Parathyroid adenoma (tissue), 2 donors: Measurements from ENCODE around the gene PALLD.

Experiments
- H2AFZ ChIP-seq: fragments of 300-600 bp; sonication (generic); one replicate; pipeline ENCODE4 v1.7.0; 2017; ENCODE audit warnings: antibody characterized with exemption, mild to moderate bottlenecking
- H3K27ac ChIP-seq: fragments of 300-600 bp; sonication (generic); one replicate; pipeline ENCODE4 v1.7.0; 2017
- H3K27me3 ChIP-seq: fragments of 300-600 bp; sonication (generic); one replicate; pipeline ENCODE4 v1.7.0; 2017; ENCODE audit warnings: low read length; ENCODE audit not compliant: control insufficient read depth, insufficient read depth
- H3K36me3 ChIP-seq: fragments of 300-600 bp; sonication (generic); one replicate; pipeline ENCODE4 v1.7.0; 2017; ENCODE audit warnings: low read length; ENCODE audit not compliant: control insufficient read depth, insufficient read depth
- H3K4me1 ChIP-seq: fragments of 300-600 bp; sonication (generic); one replicate; pipeline ENCODE4 v1.7.0; 2017; ENCODE audit warnings: control low read depth
- H3K4me2 ChIP-seq: fragments of 300-600 bp; sonication (generic); one replicate; pipeline ENCODE4 v1.7.0; 2017; ENCODE audit warnings: low read length
- H3K4me3 ChIP-seq: fragments of 300-600 bp; sonication (generic); one replicate; pipeline ENCODE4 v1.7.0; 2017; ENCODE audit warnings: low read depth, low read length
- H3K79me2 ChIP-seq: fragments of 300-600 bp; sonication (generic); one replicate; pipeline ENCODE4 v1.7.0; 2017; ENCODE audit warnings: control low read depth
- H3K9ac ChIP-seq: fragments of 300-600 bp; sonication (generic); one replicate; pipeline ENCODE4 v1.7.0; 2017; ENCODE audit warnings: mild to moderate bottlenecking
- H3K9me3 ChIP-seq: fragments of 300-600 bp; sonication (generic); one replicate; pipeline ENCODE4 v1.7.0; 2017; ENCODE audit warnings: low read length; ENCODE audit not compliant: control insufficient read depth
- TF ChIP-seq, protein P1 (sequence below): fragments of 300-600 bp; sonication (generic); IDR thresholded peaks from one replicate; pipeline ENCODE4 v1.7.0; 2017; ENCODE audit warnings: antibody characterized with exemption, mild to moderate bottlenecking
- donor health status: primary hyperparathyroidism.

The PALLD gene

DNA sequence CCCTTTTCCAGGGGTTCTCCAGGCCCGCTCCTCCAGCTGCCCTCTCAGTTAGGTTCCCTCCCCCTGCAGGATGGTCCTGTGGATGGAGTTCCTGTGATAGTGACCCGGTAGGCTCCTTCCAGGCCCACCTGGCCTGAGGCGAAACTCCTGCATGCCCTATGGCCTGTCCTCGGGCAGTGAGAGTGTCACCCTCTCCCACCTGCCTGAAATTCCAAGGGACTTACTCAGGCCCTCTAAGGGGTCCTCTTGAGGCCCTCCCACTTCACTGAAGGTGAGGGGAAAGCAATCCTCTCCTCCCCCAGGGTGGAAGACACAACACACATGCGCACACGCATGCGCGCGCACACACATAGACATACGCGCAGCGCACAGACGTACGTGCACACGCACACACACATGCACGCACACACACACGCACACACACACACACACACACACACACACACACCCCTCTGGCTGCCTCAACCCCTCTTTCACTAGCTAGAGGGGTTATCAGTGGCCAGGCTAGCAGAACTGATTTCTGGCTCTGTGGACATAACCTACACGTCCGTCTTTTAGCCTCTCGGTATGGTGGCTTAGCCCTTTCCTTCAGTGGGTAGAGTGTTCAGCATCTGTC, 297.3 kb downstream of the PALLD start:
- H2AFZ ChIP-seq, result no peak overlapping the region
- TF ChIP-seq, protein P1, sequence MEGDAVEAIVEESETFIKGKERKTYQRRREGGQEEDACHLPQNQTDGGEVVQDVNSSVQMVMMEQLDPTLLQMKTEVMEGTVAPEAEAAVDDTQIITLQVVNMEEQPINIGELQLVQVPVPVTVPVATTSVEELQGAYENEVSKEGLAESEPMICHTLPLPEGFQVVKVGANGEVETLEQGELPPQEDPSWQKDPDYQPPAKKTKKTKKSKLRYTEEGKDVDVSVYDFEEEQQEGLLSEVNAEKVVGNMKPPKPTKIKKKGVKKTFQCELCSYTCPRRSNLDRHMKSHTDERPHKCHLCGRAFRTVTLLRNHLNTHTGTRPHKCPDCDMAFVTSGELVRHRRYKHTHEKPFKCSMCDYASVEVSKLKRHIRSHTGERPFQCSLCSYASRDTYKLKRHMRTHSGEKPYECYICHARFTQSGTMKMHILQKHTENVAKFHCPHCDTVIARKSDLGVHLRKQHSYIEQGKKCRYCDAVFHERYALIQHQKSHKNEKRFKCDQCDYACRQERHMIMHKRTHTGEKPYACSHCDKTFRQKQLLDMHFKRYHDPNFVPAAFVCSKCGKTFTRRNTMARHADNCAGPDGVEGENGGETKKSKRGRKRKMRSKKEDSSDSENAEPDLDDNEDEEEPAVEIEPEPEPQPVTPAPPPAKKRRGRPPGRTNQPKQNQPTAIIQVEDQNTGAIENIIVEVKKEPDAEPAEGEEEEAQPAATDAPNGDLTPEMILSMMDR, result no peak
- no peaks in the 10 kb centered on the region for H3K27me3 ChIP-seq
- H3K4me2 ChIP-seq, result no peak overlapping the region
- H3K36me3 ChIP-seq, result no peaks in the 10 kb centered on the region
- no peak overlapping the region for H3K4me3 ChIP-seq
- H3K27ac ChIP-seq, result no peak overlapping the region
- H3K9me3 ChIP-seq, result no peaks in the 10 kb centered on the region
- H3K79me2 ChIP-seq, result peaks cover under 1% of the 10 kb centered on the region
- H3K4me1 ChIP-seq, result peaks cover 6% of the 10 kb centered on the region
- H3K9ac ChIP-seq, result no peak overlapping the region

DNA sequence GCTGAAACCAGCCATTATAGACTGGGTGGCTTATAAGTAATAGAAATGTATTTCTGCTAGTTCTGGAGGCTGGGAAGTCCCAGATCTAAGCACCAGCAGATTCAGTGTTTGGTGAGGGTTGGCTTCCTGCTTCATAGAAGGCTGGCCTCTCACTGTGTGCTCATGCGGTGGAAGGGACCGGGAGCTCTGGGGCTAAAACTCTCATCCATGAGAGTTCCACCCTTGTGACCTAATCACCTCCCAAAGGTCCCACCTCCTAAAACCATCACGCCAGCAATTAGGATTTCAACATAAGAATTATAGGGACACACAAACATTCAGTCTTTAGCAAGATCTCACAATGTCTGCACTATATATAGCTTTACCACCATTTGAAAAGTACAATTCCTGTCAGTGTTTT, 298.0 kb downstream of the PALLD start:
- Histone ChIP-seq H3K4me3 (no peak overlapping the region), H3K27me3 (no peaks in the 10 kb centered on the region), H3K9me3 (no peaks in the 10 kb centered on the region), H3K27ac (no peak overlapping the region), H3K36me3 (no peaks in the 10 kb centered on the region), H3K4me2 (no peak overlapping the region), H3K79me2 (peaks cover 4% of the 10 kb centered on the region), H2AFZ (no peak overlapping the region), H3K9ac (no peak overlapping the region), H3K4me1 (peaks cover 6% of the 10 kb centered on the region)
- TF ChIP-seq, protein P1, result no peak

DNA sequence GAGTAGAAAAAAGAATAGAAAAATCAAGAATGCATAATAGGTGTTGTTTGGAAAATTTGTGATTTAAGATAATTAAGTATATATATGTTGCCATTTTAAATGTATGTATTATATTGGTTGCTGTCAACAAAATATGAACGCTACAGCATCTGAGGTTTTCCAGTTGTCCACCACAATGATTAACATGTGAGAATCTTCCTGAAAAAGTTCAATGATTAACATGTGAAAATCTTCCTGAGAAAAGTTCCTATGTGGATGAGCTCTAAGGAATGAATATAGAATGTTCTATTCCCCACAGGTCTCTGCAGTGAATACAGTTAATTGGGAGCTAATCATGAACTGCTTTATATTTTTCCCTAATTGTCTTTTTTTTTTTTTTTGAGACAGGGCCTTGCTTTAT, 298.5 kb downstream of the PALLD start:
- no peak overlapping the region for H3K4me2 ChIP-seq
- H3K9ac ChIP-seq, result no peak overlapping the region
- H3K36me3 ChIP-seq, result no peaks in the 10 kb centered on the region
- peaks cover 4% of the 10 kb centered on the region for H3K79me2 ChIP-seq
- no peaks in the 10 kb centered on the region for H3K9me3 ChIP-seq
- no peak overlapping the region for H3K27ac ChIP-seq
- no peak overlapping the region for H3K4me3 ChIP-seq
- H2AFZ ChIP-seq, result no peak overlapping the region
- TF ChIP-seq, protein P1, result no peak
- peaks cover 6% of the 10 kb centered on the region for H3K4me1 ChIP-seq
- no peaks in the 10 kb centered on the region for H3K27me3 ChIP-seq

DNA sequence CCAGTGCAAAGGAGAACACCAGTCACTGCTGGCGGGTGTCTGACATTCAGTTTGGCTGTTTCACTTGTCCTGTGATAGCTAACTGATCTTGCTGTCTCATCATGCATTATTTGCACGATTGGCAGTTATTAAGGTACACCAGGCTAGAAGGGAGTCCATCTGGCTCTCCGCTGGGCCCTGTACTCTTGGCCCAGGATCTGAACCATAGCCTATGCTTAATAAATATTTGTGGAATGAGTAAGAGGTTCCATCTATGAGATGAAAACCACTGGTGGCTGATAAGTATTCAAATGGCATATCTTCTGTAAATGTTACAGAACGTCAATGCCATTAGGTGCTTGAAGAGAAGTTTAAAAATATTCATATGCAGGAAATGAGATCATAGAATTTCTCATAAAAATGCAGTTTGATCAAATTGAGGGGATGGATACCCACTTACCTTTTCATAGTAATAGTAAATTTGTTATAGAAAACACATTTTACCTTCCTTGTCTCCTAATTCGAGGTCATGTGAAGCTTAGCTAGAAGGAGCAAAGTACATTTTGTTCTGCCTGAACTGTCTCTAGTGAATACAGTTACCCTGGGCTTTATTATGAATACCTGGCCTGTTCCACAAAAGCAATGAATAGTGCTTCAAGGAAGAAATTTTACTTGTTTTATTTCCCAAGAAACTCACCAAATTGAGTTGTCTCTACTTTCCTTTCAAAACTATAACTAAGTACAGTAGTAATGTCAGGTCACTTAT, 299.7 kb downstream of the PALLD start:
- Histone ChIP-seq H3K9ac (no peak overlapping the region), H3K27ac (peak overlapping the region; percentile 49)
- TF ChIP-seq, protein P1, result no peak

More for the DNA sequence above, 299.7 kb downstream of the PALLD start:
- no peaks in the 10 kb centered on the region for H3K27me3 ChIP-seq
- H3K79me2 ChIP-seq, result peaks cover 6% of the 10 kb centered on the region
- no peaks in the 10 kb centered on the region for H3K36me3 ChIP-seq
- H3K9me3 ChIP-seq, result no peaks in the 10 kb centered on the region
- no peak overlapping the region for H2AFZ ChIP-seq
- H3K4me1 ChIP-seq, result peaks cover 6% of the 10 kb centered on the region
- no peak overlapping the region for H3K4me3 ChIP-seq
- H3K4me2 ChIP-seq, result no peak overlapping the region
